ENCODE results near the gene ZNF286A. TPM values are rescaled to one million over a fixed set of nuclear protein-coding genes. Genes with fewer than 3 reads are reported as not detected.
"Not testable (repeated sequence)": the region's sequence is repeated elsewhere in the genome, so short reads cannot be mapped to it uniquely, and the experiment has no call there.

ZNF286A gene
- 10 to 100 TPM; 12.7 to 13.7 TPM for total RNA-seq
- long read RNA-seq, full-length matches to known transcripts: 4 of 8 reads
- long read RNA-seq, partial matches to known transcripts: 4 of 8 reads
- long read RNA-seq, other reads (novel, unspliced or antisense): 0 of 8 reads

DNA sequence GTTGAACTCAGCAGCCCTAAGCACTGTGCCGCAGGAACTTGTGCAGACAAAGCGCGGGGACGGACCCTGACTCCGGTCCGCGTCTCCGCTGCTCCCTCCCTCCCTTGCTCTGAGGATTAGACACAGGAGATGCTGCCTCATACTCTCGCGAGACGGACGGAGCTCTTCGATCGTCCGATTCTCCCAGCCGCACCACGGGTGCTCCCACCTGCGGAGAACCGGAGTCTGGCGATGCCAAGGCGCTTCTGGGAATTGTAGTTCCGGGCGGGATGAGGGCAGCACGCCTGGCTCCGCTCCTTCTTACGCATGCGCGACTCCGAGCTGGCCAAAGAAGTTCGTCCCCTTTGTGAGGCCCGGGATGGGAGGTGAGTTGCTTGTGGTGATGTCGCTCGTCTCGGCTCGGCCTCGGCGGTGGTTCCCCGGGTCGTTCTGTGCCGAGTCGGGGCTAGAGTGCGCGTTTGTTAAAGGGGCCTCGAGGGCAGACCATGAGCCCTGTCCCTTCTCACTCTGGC is at the start of gene ZNF286A:
Gene ZNF286A, plus strand, starts transcription at position 340 of the 512 bp plus-strand sequence. CDS start 578 bp downstream, outside the sequence.
- intact Hi-C loops (cut with DNase I): not testable (repeated sequence)
- DNase-seq: peak; percentile 98
- peak; percentile 100 for ATAC-seq

DNA sequence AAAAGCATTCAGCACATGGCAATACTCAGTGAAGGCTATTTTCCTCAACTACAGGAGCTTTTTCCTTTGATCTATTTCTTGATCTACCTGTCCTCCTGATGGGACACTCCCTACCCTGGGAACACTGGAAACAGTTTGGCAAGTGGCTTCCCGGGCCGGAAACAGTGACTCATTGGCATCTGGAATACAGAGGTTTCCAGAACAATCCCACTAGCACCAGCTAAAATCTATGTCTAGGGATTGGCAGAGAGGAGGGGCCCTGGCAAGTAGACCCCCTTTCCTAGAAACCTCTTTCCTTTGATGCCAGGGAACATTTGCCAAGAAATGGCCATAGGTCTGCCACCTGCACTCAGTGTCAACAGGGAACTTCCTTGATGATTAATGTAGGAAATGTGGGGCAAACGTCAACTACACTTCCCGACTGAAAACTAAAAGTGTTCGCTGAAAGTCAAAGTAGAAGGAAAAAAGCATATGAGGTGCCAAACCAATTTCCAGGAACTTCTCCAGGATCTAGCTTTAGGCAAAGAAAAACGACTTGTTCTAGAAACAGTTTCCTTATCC is 49.6 kb upstream of the ZNF286A start:
- ATAC-seq (no peak), DNase-seq (peak; percentile 49)
- intact Hi-C loops (cut with DNase I): no loop called here

DNA sequence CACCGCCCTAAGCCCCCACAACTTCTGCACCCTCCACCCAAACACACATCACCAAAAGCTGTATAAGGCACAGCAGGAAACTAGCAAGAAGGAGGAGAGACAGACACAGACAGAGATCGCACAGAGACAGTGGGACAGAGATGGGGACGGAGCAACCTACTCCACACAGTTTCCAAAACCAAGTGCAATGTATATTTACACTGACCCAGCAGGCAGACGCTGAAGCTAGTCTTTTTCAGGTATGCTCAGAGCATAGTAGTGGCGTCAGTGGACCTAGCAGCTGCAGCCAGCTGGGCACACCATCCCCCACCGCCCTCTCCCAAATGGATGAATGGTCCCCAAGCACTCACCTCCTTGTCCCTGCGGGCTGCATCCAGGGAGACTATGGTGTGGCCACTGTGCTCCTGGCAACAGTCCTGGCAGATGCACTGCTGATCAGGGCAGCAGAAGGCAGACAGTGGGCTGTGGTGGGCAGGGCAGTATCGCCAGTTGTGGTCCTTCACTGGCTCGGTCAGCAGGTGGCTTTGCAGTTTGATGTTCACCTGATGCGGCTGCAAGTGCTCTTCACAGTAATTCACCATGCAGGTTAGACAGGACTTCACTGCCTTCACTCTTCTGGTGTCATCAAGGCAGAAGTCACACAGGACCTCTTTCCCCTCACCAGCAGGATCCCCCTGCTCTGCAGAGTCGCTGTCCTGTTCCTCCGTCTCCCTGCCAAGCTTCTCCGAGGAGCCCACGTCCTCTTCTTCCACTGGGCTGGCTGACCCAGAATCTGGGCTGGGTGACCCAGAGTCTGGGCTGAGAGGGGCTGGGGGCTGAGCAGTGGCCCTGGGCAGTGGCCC is 48.6 kb upstream of the ZNF286A start:
- peak; percentile 5 to 14 for ATAC-seq
- intact Hi-C loops (cut with DNase I): no loop called here
- DNase-seq: peak; percentile 29

DNA sequence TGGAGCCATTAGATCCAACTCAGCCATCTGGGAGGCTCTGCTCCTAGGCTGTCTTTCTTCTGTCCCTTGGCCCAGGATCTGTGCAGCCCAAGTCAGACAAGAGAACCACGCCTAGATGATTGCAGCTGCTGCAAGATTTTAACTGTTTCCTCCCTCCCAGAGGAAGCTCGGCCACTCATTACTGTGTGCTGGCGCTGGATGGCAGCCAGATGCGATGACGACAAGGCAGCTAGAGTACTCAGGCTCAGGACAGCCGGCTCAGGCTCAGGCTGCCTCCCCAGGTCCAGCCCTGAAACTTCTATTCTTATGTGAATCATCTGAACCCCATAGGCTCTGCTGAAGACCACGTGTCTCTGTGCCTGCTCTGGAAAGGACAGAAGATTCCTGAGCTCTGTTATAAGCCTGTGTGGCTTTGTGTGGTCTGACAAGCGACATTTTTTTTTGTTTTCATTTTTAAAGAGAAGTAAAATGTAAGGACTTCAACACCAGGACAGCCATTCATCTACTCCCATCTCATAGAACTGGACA is 47.9 kb upstream of the ZNF286A start:
- ATAC-seq: peak; percentile 95 to 97
- intact Hi-C loops (cut with DNase I): no loop called here
- peak; percentile 97 for DNase-seq

DNA sequence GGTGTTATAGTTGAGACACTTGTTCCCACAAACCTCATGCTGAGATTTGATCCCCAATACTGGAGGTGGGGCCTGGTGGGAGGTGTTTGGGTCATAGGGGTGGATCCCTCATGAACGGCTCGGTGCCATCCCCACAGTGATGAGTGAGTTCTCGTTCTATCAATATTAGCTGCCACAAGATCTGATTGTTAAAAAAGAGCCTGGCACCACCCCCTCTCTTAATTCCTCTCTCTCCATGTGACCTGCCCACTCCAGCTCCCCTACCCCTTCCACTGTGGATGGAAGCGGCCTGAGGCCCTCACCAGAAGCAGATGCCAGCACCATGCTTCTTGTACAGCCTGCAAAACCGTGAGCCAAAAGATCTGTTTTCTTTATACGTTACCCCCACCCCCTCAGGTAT is 46.6 kb upstream of the ZNF286A start:
- ATAC-seq (no peak), DNase-seq (no peak)
- intact Hi-C loops (cut with DNase I): no loop called here

DNA sequence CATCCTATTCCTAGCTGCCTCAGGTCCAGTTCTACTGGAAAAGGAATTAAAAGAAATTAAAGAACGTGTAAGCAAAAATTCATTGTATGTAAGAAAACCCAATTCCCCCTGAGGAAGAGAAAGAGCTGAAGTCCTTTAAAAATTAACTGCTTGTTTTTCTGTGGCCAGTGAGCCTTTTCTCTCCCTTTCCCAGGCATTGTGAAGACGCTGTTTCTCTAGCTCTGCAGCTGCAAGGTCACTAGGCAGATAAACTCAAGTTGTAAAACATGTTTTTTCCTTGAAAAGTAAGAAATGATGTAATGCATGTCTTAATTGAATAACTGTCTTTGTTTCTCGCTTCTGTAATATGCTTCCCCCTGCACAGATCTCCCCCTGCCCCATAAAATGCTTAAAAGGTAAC is 45.2 kb upstream of the ZNF286A start:
- ATAC-seq; DNase-seq; intact Hi-C loops (cut with DNase I): not testable (repeated sequence)

DNA sequence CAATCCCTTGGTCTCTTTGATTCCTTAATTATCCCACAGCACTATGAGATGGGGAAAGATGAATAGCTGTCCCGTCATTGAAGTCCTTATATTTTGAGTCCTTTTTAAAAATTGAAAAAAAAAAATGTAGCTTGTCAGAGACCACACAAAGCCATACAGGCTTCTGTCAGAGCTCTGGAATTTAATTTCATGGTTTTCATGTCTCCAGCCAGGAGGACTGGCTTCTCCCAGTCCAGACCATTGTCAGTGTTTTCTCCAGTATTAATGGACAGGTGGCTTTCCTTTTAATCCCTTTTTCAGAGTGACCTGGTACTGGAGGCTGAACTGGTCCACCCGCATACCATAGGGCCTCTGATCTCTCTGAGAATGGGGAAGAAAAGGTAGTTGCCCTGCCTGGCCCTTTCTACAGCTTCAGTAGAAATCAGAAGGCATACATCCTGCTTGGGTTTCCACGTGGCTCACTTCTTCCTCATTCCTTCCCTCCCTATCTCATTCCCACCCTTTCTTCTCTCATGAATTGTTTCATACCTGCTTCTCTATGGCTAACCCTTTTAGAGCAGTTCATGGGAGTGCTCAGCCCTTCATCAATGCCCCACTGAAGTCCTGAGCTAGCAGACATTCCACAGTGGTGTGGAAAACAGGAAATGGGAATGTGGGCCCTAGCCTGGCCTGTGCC is 44.5 kb upstream of the ZNF286A start:
- no peak for DNase-seq
- no peak for ATAC-seq
- intact Hi-C loops (cut with DNase I): no loop called here

DNA sequence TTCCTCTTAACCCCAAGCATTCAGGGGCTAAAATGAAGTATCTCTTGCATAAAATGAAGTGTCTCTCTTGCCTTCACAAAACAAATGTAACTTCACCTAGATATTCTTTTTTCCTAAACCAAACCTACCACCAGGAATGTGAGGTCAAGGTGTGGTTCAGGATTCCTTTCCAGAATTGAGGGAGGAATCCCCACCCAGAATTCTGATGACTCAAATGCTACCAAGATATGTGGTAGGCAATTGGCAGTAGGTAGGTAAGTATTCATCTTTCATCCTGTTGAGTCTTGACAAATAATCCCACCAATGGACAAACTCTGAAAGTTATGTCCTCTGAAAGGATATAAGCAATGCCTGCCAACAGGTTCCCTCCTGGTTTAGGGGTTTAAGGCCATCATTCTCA is 41.7 kb upstream of the ZNF286A start:
- intact Hi-C loops (cut with DNase I): no loop called here
- DNase-seq (no peak), ATAC-seq (peak in 1 of 2 donors; percentile 24)

DNA sequence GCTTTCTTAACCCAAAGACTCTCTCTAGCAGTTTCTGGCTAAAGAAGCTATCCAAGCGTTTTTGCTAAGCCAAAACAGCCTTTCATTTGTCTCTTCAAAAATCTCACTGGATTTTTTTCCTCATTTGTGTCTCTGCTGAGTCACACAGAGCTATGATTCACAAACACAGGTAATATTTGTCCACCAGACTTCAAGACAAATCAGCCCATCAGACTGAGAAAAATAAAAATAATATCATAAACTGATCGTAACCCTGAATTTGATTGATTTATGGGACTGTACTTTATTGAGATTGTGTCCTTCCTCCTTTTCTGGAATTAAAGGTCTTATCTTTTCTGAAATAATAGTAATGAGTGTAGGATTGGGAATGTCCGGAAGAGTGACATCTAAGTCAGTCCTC is 41.3 kb upstream of the ZNF286A start:
- ATAC-seq (peak in 1 of 2 donors; percentile 8), DNase-seq (no peak)
- intact Hi-C loops (cut with DNase I): no loop called here

DNA sequence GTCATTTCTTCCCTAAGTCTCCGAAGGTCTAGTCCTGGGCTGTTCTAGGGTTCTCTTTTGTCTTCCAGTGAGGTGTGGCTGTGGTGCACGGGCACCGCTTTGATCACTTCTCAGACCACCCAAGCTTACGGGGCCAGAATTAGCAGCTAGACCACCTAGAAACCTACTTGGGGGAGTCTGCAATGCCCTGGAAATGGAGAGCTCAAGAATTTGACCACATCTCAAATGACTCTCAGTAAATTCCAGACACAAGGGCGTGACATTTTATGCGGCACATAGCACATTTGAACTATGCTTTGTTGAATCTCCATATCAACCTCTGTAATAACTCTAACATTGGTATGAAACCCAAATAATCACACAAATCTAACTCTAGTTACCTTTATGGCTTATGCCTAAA is 40.3 kb upstream of the ZNF286A start:
- no peak for DNase-seq
- intact Hi-C loops (cut with DNase I): no loop called here
- no peak for ATAC-seq

DNA sequence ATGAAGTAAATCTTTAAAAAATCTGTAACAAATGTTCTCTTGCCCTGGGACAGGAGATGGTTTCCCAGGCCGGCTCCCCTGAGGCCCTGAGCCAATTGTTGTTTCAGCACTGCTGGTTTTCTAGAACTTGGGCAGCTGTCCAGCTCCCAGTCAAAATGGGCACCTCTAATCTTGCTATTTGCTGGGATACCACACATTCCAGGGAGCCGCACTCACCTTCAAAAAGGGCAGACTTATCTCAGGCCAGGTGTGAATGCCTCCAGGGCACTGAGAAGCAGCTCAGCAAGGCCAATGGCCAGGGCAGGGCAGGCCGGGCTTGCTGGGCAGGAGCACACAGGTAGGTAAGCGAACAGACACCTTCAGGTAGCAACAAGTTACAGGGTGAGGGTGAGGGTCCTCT is 39.9 kb upstream of the ZNF286A start:
- ATAC-seq (peak; percentile 51 to 54), DNase-seq (no peak)
- intact Hi-C loops (cut with DNase I): no loop called here

DNA sequence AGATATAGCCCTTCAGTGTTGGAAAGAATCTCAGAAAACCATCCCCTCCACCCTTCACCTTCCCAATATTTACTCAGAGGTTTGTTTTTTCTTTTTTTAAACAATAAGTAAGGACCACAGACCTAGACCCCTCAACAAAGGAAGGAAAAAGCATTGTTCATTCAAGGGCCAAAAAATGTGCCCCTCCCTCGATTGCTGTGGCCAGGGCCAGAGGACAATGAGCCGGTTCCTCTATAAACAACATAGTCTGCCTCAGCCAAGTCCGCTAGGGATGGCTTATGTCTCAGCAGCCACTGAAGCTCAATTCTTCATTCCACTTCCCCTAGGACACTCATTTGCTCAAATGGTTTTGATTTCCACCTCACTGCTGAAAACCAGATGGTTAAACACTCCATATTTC is 39.5 kb upstream of the ZNF286A start:
- ATAC-seq: peak; percentile 14 to 17
- intact Hi-C loops (cut with DNase I): no loop called here

DNA sequence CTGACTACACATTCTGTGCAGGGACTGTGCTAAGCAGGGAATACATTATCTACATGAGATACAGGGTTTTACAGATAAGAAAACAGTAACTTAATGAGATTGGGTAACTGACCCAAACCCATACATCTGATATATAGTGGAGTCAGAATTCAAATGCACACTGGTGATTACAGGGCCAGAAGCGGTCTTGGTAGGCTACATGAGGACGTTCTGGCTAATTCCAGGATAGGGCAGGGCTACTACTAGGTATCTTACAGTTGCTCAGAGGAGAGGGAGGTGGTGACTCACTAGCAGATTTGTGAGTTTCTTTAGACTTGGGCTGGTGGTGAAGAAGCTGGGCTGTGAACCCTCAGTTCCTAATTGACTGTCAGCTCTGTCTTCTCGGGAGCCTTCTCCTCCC is 36.9 kb upstream of the ZNF286A start:
- ATAC-seq: peak in 1 of 2 donors; percentile 52

More for the DNA sequence above, 39.5 kb upstream of the ZNF286A start:
- no peak for DNase-seq

DNA sequence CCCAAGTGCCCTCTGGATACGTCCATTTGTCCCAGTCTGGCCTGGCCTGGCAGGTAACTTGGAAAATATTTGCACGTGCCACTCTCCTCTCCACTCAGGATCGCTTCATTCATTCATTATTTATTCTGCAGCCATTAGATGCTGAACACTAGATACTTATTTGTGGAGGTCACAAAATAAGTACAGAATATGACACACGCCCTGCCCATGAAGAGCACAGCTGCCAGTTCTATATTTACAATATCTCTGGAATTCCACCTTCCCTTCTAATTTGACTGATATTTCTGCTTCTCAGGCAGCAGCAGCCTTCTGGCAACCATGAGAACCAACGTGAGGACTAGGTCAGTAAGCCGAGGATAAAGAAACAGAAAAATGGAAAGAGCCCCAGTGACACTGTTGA is 36.4 kb upstream of the ZNF286A start:
- ATAC-seq (no peak), DNase-seq (no peak)
- intact Hi-C loops (cut with DNase I): no loop called here

More for the DNA sequence above, 36.9 kb upstream of the ZNF286A start:
- DNase-seq: no peak
- intact Hi-C loops (cut with DNase I): no loop called here

DNA sequence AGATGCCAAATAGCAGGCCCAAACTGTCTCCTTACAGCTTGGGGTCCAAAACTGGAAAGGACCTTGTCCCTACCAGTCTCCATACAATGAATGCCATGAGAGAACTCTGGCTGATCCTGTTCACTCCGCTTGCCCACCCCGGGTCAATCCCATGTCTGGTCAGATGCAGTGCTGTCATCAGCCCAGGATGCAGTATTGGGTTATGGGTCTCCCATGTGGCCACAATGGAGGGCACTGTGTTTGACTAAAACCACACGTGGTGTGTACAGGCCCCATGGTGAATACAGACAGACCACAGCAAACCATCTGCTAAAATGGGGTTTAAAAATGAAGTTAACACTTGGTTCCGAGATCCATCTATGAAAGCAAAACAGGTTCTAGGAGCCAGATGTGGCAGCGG is 35.9 kb upstream of the ZNF286A start:
- intact Hi-C loops (cut with DNase I): no loop called here
- ATAC-seq: no peak
- DNase-seq: no peak

DNA sequence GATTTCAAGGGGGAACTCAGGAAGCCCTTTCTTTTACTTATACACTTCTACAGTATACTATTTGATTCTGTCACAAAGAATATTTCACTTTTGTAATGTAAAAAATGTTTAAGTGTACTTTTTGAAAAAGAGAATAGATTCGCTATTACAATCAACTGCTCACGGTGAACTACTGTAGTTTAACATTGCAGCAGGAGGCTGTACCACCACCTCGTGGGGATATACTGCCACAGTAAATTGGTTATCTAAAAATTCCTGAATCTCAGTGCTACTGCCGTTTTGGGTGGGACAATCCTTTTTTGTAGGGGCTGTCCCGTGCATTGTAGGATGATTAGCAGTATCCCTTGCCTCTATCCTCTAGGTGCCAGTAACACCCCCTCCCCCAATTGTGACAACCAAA is 30.0 kb upstream of the ZNF286A start:
- intact Hi-C loops (cut with DNase I); ATAC-seq; DNase-seq: not testable (repeated sequence)

DNA sequence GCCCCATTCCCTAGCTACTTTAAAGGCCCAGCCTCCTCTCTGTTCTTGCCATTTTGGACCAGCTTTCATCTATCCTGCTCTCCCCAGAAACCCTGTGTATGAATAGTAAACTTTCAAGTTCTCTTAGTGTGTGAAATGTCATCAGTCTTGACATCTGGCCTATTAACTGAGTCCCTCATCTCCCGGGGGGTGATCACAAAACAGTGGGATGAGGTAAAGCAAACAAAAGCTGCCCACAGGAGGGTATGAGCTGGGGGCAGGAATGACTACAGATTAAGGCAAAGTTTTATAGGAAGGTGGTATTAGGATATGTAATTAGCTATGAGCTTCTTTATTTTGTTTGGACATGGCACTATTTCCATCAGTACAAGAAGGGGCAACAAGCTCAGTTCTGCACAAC is 24.9 kb upstream of the ZNF286A start:
- ATAC-seq; DNase-seq; intact Hi-C loops (cut with DNase I): not testable (repeated sequence)

DNA sequence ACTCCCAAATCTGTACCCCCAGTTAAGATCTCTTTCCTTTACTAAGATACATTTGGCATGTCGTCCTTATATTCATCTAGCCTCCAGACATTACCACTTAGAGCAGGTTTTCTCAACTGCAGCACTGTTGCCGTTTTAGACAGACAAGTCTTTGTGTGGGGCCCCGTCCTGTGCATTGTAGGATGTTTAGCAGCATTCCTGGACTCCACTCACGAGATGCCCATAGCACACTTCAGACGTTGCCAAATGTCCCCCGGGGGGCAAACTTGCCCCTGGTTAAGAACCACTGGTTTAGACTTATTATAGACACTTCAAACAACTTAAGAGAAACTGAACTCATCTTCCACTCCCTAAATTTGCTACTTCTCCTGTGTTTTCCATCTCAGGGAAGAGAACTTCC is 23.6 kb upstream of the ZNF286A start:
- DNase-seq; intact Hi-C loops (cut with DNase I); ATAC-seq: not testable (repeated sequence)

DNA sequence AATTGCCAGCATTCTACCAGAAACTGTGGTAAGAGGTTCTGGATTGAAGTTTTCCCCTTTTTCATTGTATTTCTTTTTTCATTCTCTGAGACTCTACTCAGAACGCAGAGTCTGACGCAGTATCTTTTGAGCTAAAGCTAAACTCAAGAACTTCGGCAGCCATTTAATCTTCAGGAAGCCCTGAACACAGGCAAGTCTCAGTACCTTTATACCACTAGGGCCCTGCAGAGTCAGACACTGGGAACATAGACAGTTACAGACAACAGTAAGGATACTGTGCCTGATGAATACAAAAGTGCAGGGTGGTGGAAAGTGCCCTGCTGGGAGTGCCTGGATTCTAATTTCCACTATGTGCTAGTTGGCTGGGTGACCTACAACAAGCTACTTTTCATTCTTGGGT is 16.4 kb upstream of the ZNF286A start:
- ATAC-seq; intact Hi-C loops (cut with DNase I); DNase-seq: not testable (repeated sequence)
